GM21423 (cell line): ENCODE measurements around the gene B9D2.
"Not testable (repeated sequence)": the region's sequence is repeated elsewhere in the genome, so short reads cannot be mapped to it uniquely, and the experiment has no call there.

Experiments
- ATAC-seq: cut with Tn5 transposase; IDR thresholded peaks from one replicate; pipeline ENCODE4 v1.9.1; 2021; ENCODE audit warnings: mild to moderate bottlenecking, moderate library complexity; ENCODE audit not compliant: unreplicated experiment

B9D2 gene

GRCh38 chr19:41392775-41393174, 28.8 kb upstream of the B9D2 start:
- no peak for ATAC-seq

- ATAC-seq = no peak
Measured at GRCh38 chr19:41391618-41392017, 27.7 kb upstream of the B9D2 start.

- ATAC-seq = no peak
Measured at GRCh38 chr19:41386442-41386841, 22.5 kb upstream of the B9D2 start.

GRCh38 chr19:41384351-41384750, 20.4 kb upstream of the B9D2 start:
- ATAC-seq = no peak

GRCh38 chr19:41381536-41381935, 17.6 kb upstream of the B9D2 start:
- ATAC-seq = not testable (repeated sequence)

GRCh38 chr19:41377977-41378709, 14.2 kb upstream of the B9D2 start:
- no peak for ATAC-seq

GRCh38 chr19:41376998-41377365, 13.0 kb upstream of the B9D2 start:
- ATAC-seq = no peak

GRCh38 chr19:41376241-41376997, 12.5 kb upstream of the B9D2 start, which contains the start of gene TMEM91:
TMEM91 (plus strand) TSS chr19:41376533; CDS start chr19:41378310, 1,777 bp downstream.
- no peak for ATAC-seq

- no peak for ATAC-seq
Measured at GRCh38 chr19:41373993-41374392, 10.0 kb upstream of the B9D2 start.

GRCh38 chr19:41372501-41372900, 8.6 kb upstream of the B9D2 start:
- ATAC-seq = no peak

- no peak for ATAC-seq
Measured at GRCh38 chr19:41371541-41371940, 7.6 kb upstream of the B9D2 start.

GRCh38 chr19:41371119-41371518, 7.2 kb upstream of the B9D2 start:
- not testable (repeated sequence) for ATAC-seq

- ATAC-seq = no peak
Measured at GRCh38 chr19:41369769-41370168, 5.8 kb upstream of the B9D2 start.

GRCh38 chr19:41367848-41368301, 3.9 kb upstream of the B9D2 start:
- ATAC-seq = peak; percentile 29

GRCh38 chr19:41366089-41366488, 2.1 kb upstream of the B9D2 start:
- no peak for ATAC-seq

- ATAC-seq = no peak
Measured at GRCh38 chr19:41364524-41365391, 809 bp upstream of the B9D2 start.

GRCh38 chr19:41363371-41363752, 587 bp downstream of the B9D2 start:
- ATAC-seq = no peak

GRCh38 chr19:41362143-41362847, 1.7 kb downstream of the B9D2 start:
- ATAC-seq = no peak

- no peak for ATAC-seq
Measured at GRCh38 chr19:41359741-41360140, 4.2 kb downstream of the B9D2 start.

- ATAC-seq = no peak
Measured at GRCh38 chr19:41357746-41358145, 6.2 kb downstream of the B9D2 start.
